Stimulated activated naive CD4-positive, alpha-beta T cell (primary cell): ENCODE data around the gene PCYT2.

Experiments
- DNase-seq, 6 experiments: peaks; one replicate each; lab custom pipeline; 2025; lab: John Stamatoyannopoulos, UW

Gene PCYT2

DNA sequence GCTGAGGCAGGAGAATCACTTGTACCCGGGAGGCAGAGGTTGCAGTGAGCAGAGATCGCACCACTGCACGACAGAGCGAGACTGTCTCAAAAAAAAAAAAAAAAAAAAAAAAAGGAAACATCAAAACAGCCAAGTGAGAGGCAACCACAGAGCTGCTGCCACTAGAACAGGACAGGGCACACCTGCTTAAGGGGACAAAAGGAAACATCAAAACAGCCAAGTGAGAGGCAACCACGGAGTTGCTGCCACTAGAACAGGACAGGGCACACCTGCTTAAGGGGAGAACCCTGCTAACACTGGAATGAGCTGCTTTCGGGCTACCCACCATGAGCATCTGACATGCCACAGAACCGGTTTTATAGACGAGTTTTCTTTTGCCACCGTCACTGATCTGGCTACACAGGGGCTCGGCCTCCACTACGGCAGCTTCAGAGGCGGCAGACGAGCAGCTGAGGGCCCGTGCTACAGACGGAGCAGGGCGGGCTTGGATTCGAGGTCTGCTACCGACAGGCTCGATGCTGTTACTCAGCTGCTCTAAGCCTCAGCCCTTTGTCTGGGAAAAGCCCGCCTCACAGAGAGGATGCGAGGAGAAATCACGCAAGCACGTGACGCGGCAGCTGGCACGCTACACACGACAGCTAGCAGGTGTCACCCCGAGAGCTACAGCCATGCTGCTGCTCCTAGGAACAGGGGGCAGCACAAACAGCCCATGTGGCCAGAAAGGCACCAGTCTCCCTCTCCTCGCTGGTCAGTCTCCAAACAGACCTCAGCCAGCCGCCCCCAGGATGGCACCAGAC, 52.8 kb downstream of the PCYT2 start:
- DNase-seq, result no peak

DNA sequence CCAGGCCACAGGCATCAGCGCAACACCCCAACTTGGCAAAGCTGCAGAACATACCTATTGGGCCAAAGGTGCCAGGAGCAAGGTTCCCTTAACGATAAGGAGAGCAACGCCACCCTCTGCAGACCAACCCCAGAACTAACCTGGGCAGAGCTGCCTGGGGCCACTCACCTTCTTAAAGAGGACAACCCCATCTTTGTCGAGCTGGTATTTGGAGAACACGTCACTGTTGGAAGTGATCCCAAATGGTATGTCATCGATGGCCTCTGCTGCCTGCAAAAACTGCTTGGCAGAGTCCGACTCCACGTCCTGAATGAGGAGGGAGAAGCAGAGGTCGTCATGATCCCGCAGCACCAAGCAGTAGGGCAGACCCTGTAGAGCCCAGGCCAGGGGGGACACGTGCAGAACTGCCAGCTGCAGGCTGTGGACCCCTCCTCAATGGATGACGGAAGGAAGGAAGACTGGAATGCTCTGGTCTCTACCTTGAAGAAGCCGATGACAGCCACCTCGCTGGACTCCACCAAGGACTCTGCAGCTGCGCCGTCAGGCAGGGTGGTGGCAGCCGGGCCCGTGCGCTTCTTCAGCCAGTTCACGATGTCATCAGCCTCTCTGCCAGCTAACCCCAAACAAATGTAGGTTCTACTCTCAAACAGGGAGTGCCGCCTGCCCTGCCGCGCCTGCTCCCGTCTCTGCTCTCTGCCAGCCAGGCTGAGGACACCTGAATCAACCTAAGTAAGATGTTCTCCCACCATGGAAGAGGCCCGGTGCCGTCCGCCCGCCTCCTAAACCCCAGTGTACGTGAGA, 56.0 kb downstream of the PCYT2 start:
- no peak for DNase-seq

DNA sequence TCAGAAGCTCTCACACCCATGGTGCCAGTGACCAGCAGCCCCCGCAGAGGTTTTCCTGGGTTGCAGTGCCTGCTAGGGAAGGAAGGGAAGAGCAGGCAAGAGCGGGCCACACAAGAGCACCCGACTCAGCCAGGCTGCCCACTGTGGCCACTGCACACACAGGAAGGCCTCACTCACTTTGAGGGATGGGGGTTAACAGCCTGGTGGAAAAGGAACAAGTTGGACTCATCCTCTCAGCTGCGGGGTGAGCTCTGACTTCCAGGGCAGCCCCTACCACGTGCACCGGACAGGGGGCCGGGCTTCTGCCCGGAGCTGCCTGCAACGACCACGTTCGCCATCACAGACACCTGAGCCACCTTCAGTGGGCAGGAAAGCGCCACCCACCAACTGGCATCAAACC, 59.0 kb downstream of the PCYT2 start:
- no peak for DNase-seq

DNA sequence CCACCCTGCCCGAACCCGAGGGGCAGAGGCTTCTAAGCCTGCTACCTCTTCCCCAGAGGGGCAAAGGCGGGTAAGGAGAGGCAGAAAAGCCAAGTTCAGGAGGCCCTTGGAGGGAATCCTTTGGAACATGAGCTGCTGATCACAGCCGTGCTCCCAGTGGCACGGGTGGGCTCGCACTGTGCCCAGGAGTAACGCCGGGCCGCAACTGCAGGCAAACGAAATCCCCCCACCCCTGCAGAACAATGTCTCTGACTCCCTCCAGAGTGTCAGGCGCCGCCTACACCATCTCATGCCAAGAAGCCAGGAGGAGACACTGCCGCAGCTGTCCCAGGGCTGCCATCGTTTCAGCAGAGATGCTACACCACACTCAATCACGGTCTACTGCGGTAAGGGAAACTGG, 59.8 kb downstream of the PCYT2 start:
- DNase-seq, result no peak
